B cell (primary cell): Measurements from ENCODE around the gene CASP1.
"Not testable (repeated sequence)": the region's sequence is repeated elsewhere in the genome, so short reads cannot be mapped to it uniquely, and the experiment has no call there.

Experiments
- CTCF ChIP-seq: fragments of 200-600 bp; IDR thresholded peaks from one replicate; pipeline ENCODE4 v1.8.0; 2022; ENCODE audit warnings: antibody characterized with exemption, mild to moderate bottlenecking
- EZH2 ChIP-seq: IDR thresholded peaks from 2 replicates; pipeline ENCODE4 v1.6.1; 2012; ENCODE audit warnings: borderline replicate concordance, low read depth, mild to moderate bottlenecking, moderate library complexity, low read length; ENCODE audit not compliant: insufficient read depth, poor library complexity, severe bottlenecking

GRCh38 chr11:105069749-105070148, 34.8 kb upstream of the CASP1 start:
- not testable (repeated sequence) for TF ChIP-seq CTCF, EZH2
